ENCODE data around the gene MSTO1.
"Not testable (repeated sequence)": the region's sequence is repeated elsewhere in the genome, so short reads cannot be mapped to it uniquely, and the experiment has no call there.

Gene MSTO1
- total RNA-seq, result 13.0 to 14.5 (median 13.9) reads per million in 3 donors

DNA sequence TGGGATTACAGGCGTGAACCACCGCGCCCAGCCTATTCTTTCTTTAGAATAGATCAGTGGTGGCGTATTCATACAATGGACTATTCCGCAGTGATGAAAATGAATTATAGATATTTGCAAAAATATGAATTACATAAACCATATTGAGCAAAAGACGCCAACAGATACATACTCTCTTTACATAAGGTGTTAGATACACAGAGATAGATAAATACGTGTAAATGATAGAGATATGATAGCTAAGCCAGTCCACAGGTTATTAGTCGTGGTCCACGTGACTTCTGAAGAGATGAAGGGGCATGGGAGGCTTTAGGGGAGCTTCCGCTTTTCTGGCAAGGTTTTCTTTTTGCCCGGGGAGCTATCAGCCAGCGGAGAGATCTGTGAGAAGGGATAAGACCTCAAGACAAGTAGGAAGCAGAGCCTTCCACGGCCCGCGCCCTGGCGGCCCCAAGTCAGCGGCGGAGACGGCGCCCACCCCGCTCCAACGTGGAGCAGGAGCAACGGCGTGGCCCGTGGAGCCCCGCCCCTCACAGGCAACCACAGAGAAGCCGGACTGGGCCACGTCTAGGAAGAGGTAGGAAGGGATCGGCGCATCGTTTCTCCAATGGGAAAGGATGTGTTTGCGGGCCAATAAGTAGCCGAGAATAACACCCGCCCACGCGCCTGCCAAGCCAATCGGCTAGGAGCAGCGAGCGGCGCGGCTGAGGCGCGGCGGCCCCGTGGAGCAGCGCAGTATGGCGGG is at the start of gene MSTO1:
Gene MSTO1 (plus strand): TSS at position 704 of the 742 bp plus-strand sequence. CDS start 31 bp downstream, at position 735.
- Histone ChIP-seq H3K9me3 (ENCODE audit: control insufficient read depth, low read length) (no peaks in the 10 kb centered on the region), H3K27me3 (replicated peaks; ENCODE audit: control insufficient read depth, insufficient read depth, low read length, poor library complexity, severe bottlenecking) (no peaks in the 10 kb centered on the region), H3K36me3 (ENCODE audit: control insufficient read depth, insufficient read depth, low read length) (peaks cover 6% of the 10 kb centered on the region), H3K4me1 (ENCODE audit: control insufficient read depth, insufficient read depth, low read length, poor library complexity, severe bottlenecking) (no peaks in the 10 kb centered on the region), H3K4me3 (ENCODE audit: insufficient read depth, low read depth, low read length, poor library complexity, severe bottlenecking) (peak within 1 kb of the TSS; percentile 78), H3K27ac (ENCODE audit: insufficient read depth, low read length, poor library complexity, severe bottlenecking) (peak within 1 kb of the TSS; percentile 75)
- peak; percentile 86 to 92 (median 91) for DNase-seq

DNA sequence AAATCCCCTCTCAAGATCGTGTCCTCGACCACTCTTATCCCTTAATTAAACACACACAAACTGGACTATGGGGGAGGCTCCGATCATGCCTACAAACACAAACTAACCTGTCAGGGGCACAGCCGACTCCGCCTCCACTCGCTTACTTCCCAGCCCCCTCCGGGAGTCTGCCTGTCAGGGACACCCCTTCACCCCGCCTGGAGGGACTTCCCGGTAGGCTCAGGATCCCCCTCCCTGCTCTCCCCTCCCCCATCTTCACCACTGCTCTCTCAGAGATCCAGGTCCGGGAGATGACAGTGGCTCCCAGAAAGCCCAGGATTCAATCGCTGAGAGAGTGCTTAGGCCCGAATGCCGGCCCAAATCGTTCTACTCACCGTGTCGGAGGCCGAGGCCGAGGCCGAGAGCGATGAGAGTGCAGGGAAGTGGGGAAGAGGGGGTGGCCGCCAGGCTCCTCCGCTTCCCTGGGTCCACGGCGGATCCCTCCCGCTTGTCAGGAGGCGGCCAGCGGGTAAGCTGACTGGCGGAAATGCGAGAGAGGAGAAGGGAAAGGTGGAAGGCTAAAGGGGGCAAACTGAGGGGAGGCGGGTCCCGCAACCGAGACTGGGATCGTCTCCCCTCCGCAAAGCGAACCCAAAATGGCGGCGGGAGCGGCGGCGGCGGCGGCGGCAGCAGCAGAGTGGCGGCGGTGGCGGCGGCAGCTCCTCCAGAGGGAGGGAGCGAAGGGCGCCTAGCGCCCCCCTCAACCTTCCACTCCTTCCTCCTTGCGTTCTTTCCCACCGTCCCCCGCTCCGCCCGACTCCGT is 48.0 kb upstream of the MSTO1 start:
- peak overlapping the region; percentile 98 for H3K27ac ChIP-seq (ENCODE audit: insufficient read depth, low read length, poor library complexity, severe bottlenecking)
- H3K4me3 ChIP-seq (ENCODE audit: insufficient read depth, low read depth, low read length, poor library complexity, severe bottlenecking), result peak overlapping the region; percentile 99
- peaks cover 11% of the 10 kb centered on the region for H3K4me1 ChIP-seq (ENCODE audit: control insufficient read depth, insufficient read depth, low read length, poor library complexity, severe bottlenecking)
- not testable (repeated sequence) for H3K9me3 ChIP-seq (ENCODE audit: control insufficient read depth, low read length); H3K27me3 ChIP-seq (replicated peaks; ENCODE audit: control insufficient read depth, insufficient read depth, low read length, poor library complexity, severe bottlenecking); H3K36me3 ChIP-seq (ENCODE audit: control insufficient read depth, insufficient read depth, low read length)
- peak; percentile 36 to 51 (median 51) for DNase-seq

GRCh38 chr1:155562581-155563376 is 47.2 kb upstream of the MSTO1 start, which contains the start of gene ASH1L:
ASH1L (minus strand) TSS chr1:155562803; CDS start chr1:155521519, 41,284 bp downstream.
- H3K27me3 ChIP-seq (replicated peaks; ENCODE audit: control insufficient read depth, insufficient read depth, low read length, poor library complexity, severe bottlenecking), result no peaks in the 10 kb centered on the region
- H3K4me1 ChIP-seq (ENCODE audit: control insufficient read depth, insufficient read depth, low read length, poor library complexity, severe bottlenecking), result peaks cover 11% of the 10 kb centered on the region
- H3K4me3 ChIP-seq (ENCODE audit: insufficient read depth, low read depth, low read length, poor library complexity, severe bottlenecking), result peak within 1 kb of the TSS; percentile 99
- peak within 1 kb of the TSS; percentile 98 for H3K27ac ChIP-seq (ENCODE audit: insufficient read depth, low read length, poor library complexity, severe bottlenecking)
- no peaks in the 10 kb centered on the region for H3K9me3 ChIP-seq (ENCODE audit: control insufficient read depth, low read length)
- H3K36me3 ChIP-seq (ENCODE audit: control insufficient read depth, insufficient read depth, low read length), result no peaks in the 10 kb centered on the region
- DNase-seq, result peak; percentile 84 to 88 (median 86)

DNA sequence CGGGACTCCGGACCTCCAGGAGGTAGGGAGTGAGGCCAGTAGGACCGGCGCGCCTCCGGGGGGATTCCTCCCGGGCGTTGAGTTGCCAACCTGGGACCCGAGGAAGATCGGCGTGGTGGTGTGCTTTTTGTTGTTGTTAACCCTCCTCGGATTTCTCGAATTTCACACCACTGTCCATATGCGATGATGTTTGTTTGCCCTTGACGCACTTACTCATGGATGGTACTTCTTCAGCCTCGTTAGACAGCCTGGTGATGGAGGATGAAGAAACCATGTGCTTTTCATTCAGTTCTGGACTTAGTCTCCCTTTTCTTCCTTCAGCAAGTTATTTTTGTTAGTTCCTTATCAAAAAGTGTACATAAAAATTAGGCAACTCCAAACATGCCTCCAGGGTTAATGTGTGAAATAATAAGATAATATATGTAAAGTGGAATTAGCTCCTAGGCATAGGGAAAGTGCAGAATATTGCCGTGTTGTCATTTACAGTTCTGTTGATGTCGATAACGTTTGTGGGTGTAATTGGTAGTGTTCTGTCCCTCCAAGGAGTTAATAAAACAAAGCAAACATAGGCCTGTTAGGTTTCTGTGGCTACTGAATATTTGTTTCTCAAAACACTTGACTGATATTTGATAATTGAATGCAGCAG is 46.5 kb upstream of the MSTO1 start:
- not testable (repeated sequence) for DNase-seq; H3K36me3 ChIP-seq (ENCODE audit: control insufficient read depth, insufficient read depth, low read length); H3K27me3 ChIP-seq (replicated peaks; ENCODE audit: control insufficient read depth, insufficient read depth, low read length, poor library complexity, severe bottlenecking); H3K9me3 ChIP-seq (ENCODE audit: control insufficient read depth, low read length)
- peak overlapping the region; percentile 99 for H3K4me3 ChIP-seq (ENCODE audit: insufficient read depth, low read depth, low read length, poor library complexity, severe bottlenecking)
- H3K27ac ChIP-seq (ENCODE audit: insufficient read depth, low read length, poor library complexity, severe bottlenecking), result peak overlapping the region; percentile 98
- H3K4me1 ChIP-seq (ENCODE audit: control insufficient read depth, insufficient read depth, low read length, poor library complexity, severe bottlenecking), result peaks cover 11% of the 10 kb centered on the region

- H3K36me3 ChIP-seq (ENCODE audit: control insufficient read depth, insufficient read depth, low read length), result peaks cover 3% of the 10 kb centered on the region
- H3K9me3 ChIP-seq (ENCODE audit: control insufficient read depth, low read length), result no peaks in the 10 kb centered on the region
- no peak for DNase-seq
- H3K27me3 ChIP-seq (replicated peaks; ENCODE audit: control insufficient read depth, insufficient read depth, low read length, poor library complexity, severe bottlenecking), result no peaks in the 10 kb centered on the region
- no peaks in the 10 kb centered on the region for H3K4me1 ChIP-seq (ENCODE audit: control insufficient read depth, insufficient read depth, low read length, poor library complexity, severe bottlenecking)
- no peak overlapping the region for H3K4me3 ChIP-seq (ENCODE audit: insufficient read depth, low read depth, low read length, poor library complexity, severe bottlenecking)
- no peak overlapping the region for H3K27ac ChIP-seq (ENCODE audit: insufficient read depth, low read length, poor library complexity, severe bottlenecking)
Observed at GRCh38 chr1:155569988-155570592, 39.9 kb upstream of the MSTO1 start.

GRCh38 chr1:155570593-155570990 is 39.4 kb upstream of the MSTO1 start:
- H3K27me3 ChIP-seq (replicated peaks; ENCODE audit: control insufficient read depth, insufficient read depth, low read length, poor library complexity, severe bottlenecking), result no peaks in the 10 kb centered on the region
- H3K4me3 ChIP-seq (ENCODE audit: insufficient read depth, low read depth, low read length, poor library complexity, severe bottlenecking), result no peak overlapping the region
- DNase-seq, result no peak
- H3K9me3 ChIP-seq (ENCODE audit: control insufficient read depth, low read length), result no peaks in the 10 kb centered on the region
- H3K36me3 ChIP-seq (ENCODE audit: control insufficient read depth, insufficient read depth, low read length), result peaks cover 3% of the 10 kb centered on the region
- no peaks in the 10 kb centered on the region for H3K4me1 ChIP-seq (ENCODE audit: control insufficient read depth, insufficient read depth, low read length, poor library complexity, severe bottlenecking)
- no peak overlapping the region for H3K27ac ChIP-seq (ENCODE audit: insufficient read depth, low read length, poor library complexity, severe bottlenecking)

- H3K36me3 ChIP-seq (ENCODE audit: control insufficient read depth, insufficient read depth, low read length), result peaks cover 3% of the 10 kb centered on the region
- no peaks in the 10 kb centered on the region for H3K27me3 ChIP-seq (replicated peaks; ENCODE audit: control insufficient read depth, insufficient read depth, low read length, poor library complexity, severe bottlenecking)
- no peaks in the 10 kb centered on the region for H3K4me1 ChIP-seq (ENCODE audit: control insufficient read depth, insufficient read depth, low read length, poor library complexity, severe bottlenecking)
- no peaks in the 10 kb centered on the region for H3K9me3 ChIP-seq (ENCODE audit: control insufficient read depth, low read length)
- H3K4me3 ChIP-seq (ENCODE audit: insufficient read depth, low read depth, low read length, poor library complexity, severe bottlenecking), result no peak overlapping the region
- no peak for DNase-seq
- no peak overlapping the region for H3K27ac ChIP-seq (ENCODE audit: insufficient read depth, low read length, poor library complexity, severe bottlenecking)
Observed at GRCh38 chr1:155574077-155574476, 35.9 kb upstream of the MSTO1 start.

- H3K27ac ChIP-seq (ENCODE audit: insufficient read depth, low read length, poor library complexity, severe bottlenecking); H3K27me3 ChIP-seq (replicated peaks; ENCODE audit: control insufficient read depth, insufficient read depth, low read length, poor library complexity, severe bottlenecking); DNase-seq; H3K4me1 ChIP-seq (ENCODE audit: control insufficient read depth, insufficient read depth, low read length, poor library complexity, severe bottlenecking); H3K9me3 ChIP-seq (ENCODE audit: control insufficient read depth, low read length); H3K36me3 ChIP-seq (ENCODE audit: control insufficient read depth, insufficient read depth, low read length); H3K4me3 ChIP-seq (ENCODE audit: insufficient read depth, low read depth, low read length, poor library complexity, severe bottlenecking): not testable (repeated sequence)
Observed at GRCh38 chr1:155575608-155576007, 34.4 kb upstream of the MSTO1 start.

- not testable (repeated sequence) for H3K36me3 ChIP-seq (ENCODE audit: control insufficient read depth, insufficient read depth, low read length); DNase-seq; H3K9me3 ChIP-seq (ENCODE audit: control insufficient read depth, low read length); H3K27me3 ChIP-seq (replicated peaks; ENCODE audit: control insufficient read depth, insufficient read depth, low read length, poor library complexity, severe bottlenecking); H3K4me3 ChIP-seq (ENCODE audit: insufficient read depth, low read depth, low read length, poor library complexity, severe bottlenecking); H3K27ac ChIP-seq (ENCODE audit: insufficient read depth, low read length, poor library complexity, severe bottlenecking); H3K4me1 ChIP-seq (ENCODE audit: control insufficient read depth, insufficient read depth, low read length, poor library complexity, severe bottlenecking)
Observed at GRCh38 chr1:155583846-155584245, 26.2 kb upstream of the MSTO1 start.
